ENCODE measurements around the gene SAMD13. TPM values are rescaled to one million over a fixed set of nuclear protein-coding genes. Genes with fewer than 3 reads are reported as not detected.

SAMD13 gene
- total and polyA plus RNA-seq, 2 of the 4 experiments (the other 2 are of a cell fraction) = 0.27 to 0.36 TPM

DNA sequence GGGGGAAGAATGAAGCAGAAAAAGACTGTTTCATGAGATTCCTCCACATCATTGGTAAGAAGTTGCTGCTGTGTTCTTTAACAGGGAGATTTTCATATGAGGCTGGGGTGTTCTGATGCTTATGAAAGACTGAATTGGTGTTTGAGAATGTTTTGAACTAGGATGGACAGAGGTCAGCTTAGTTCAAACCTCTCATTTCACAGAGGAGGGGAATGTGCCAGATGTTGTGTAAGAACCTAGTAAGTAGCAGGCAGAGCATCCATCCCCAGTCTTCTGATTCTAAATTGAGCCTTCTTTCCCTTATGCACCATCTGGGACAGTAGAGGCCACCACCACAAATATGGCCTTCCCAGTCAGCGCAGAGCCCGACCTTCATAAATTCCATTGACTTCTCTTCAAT is 43.7 kb downstream of the SAMD13 start:
- H2AK5ac ChIP-seq (ENCODE audit: low read depth, low read length) = peak overlapping the region; percentile 14; the same call in 1 of the 2 replicates
- no peak overlapping the region for H3K23ac ChIP-seq (ENCODE audit: low read depth, low read length)
- DNase-seq (no peak), ATAC-seq (ENCODE audit: low read depth) (peak; percentile 35)
- no peaks in the 10 kb centered on the region for H3K36me3 ChIP-seq (ENCODE audit: control insufficient read depth, insufficient read depth, low read length)
- H3K9ac ChIP-seq (ENCODE audit: low read depth, low read length) = no peak overlapping the region
- H3K4me1 ChIP-seq (ENCODE audit: control insufficient read depth, insufficient read depth, low read length) = peaks cover 9% of the 10 kb centered on the region
- H2BK120ac ChIP-seq (ENCODE audit: low read depth, low read length) = no peak overlapping the region
- H4K5ac ChIP-seq (ENCODE audit: low read depth, low read length) = no peak overlapping the region; the same call in 1 of the 2 replicates
- H4K8ac ChIP-seq (ENCODE audit: low read depth in 2 of 2, low read length in 2 of 2) = peak overlapping the region in 1 of 2 experiments; percentile 7; a peak in 1 of 4 replicates
- WGBS, 2 experiments (ENCODE audit: extremely low coverage in 2 of 2, insufficient read length in 1 of 2) = 100% methylated on average over 2 of the region's 2 CpGs; no CpG with 5 or more reads in 1 of the 2 experiments
- TF ChIP-seq MAZ (IDR thresholded peaks at IDR 0.05; ENCODE audit: borderline replicate concordance, low read depth, low read length) (no peak), SMC3 (IDR thresholded peaks at IDR 0.05; ENCODE audit: low read depth, low read length) (no peak), POLR2A (IDR thresholded peaks at IDR 0.05; ENCODE audit: low read depth, low read length) (no peak), FOS (IDR thresholded peaks at IDR 0.05; ENCODE audit: low read depth, low read length) (no peak), MAFK (IDR thresholded peaks at IDR 0.05; ENCODE audit: low read depth, low read length) (no peak), RAD21 (IDR thresholded peaks at IDR 0.05; ENCODE audit: low read length) (no peak)
- TF ChIP-seq, protein P1, sequence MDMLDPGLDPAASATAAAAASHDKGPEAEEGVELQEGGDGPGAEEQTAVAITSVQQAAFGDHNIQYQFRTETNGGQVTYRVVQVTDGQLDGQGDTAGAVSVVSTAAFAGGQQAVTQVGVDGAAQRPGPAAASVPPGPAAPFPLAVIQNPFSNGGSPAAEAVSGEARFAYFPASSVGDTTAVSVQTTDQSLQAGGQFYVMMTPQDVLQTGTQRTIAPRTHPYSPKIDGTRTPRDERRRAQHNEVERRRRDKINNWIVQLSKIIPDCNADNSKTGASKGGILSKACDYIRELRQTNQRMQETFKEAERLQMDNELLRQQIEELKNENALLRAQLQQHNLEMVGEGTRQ (IDR thresholded peaks at IDR 0.05; ENCODE audit: low read depth, low read length) = no peak
- H2AK9ac ChIP-seq (replicated peaks; ENCODE audit: low read depth, low read length, poor library complexity) = no peak overlapping the region
- no peak overlapping the region for H3K27ac ChIP-seq (ENCODE audit: insufficient read depth, low read length)
- no peak overlapping the region for H3K4me2 ChIP-seq (ENCODE audit: low read depth, low read length)
- H3K4me3 ChIP-seq (ENCODE audit: insufficient read depth, low read depth, low read length) = no peak overlapping the region
- no peaks in the 10 kb centered on the region for H3K9me1 ChIP-seq (ENCODE audit: insufficient read depth, low read length)
- H4K91ac ChIP-seq (ENCODE audit: insufficient read depth, low read depth, low read length) = no peak overlapping the region
- peak overlapping the region; percentile 22; the same call in 1 of the 2 replicates for H3K18ac ChIP-seq (ENCODE audit: low read depth, low read length)
- ChIA-PET POLR2A (ENCODE audit: unreplicated experiment) (interaction anchor here (0.6 kb wide), 1 partner anchor 254 kb away, joined by 3 read pairs; no protein-coding TSS in a partner anchor), CTCF (no interaction called here)
- H3K4ac ChIP-seq (ENCODE audit: low read depth, low read length) = peak overlapping the region; percentile 39; the same call in 1 of the 2 replicates
- BruUV-seq (replicated peaks) = no TSS peak
- peak overlapping the region; percentile 17; the same call in 1 of the 3 replicates for H2BK15ac ChIP-seq (ENCODE audit: low read depth, low read length)
- peak overlapping the region; percentile 81; the same call in 1 of the 2 replicates for H2BK20ac ChIP-seq (ENCODE audit: low read depth, low read length)
- no peak overlapping the region for H3K56ac ChIP-seq (ENCODE audit: extremely low read depth, insufficient read depth, low read length)
- dilution Hi-C loops (cut with HindIII; ENCODE audit: low sequenced_read_pairs, unreplicated experiment) (no loop called here), intact Hi-C loops (cut with micrococcal nuclease) (no loop called here), in situ Hi-C loops (cut with MboI; ENCODE audit: low sequenced_read_pairs) (no loop called here)
- H2BK5ac ChIP-seq (ENCODE audit: low read depth, low read length, poor library complexity, severe bottlenecking) = peak overlapping the region; percentile 6
- H3K79me1 ChIP-seq (ENCODE audit: low read depth in 1 of 2, low read length in 2 of 2) = no peaks in the 10 kb centered on the region
- H2AFZ ChIP-seq (replicated peaks; ENCODE audit: low read length, poor library complexity) = no peak overlapping the region
- no peaks in the 10 kb centered on the region for H3K9me3 ChIP-seq (ENCODE audit: control insufficient read depth, insufficient read depth, low read length)
- 0 out of 2 replicates have a peak overlapping the region, but pooled peaks have one; percentile 39 for H3K14ac ChIP-seq (replicated peaks; ENCODE audit: low read depth, low read length)
- H3K27me3 ChIP-seq (ENCODE audit: control insufficient read depth, insufficient read depth, low read length) = no peaks in the 10 kb centered on the region
- H4K20me1 ChIP-seq (ENCODE audit: insufficient read depth, low read length) = no peaks in the 10 kb centered on the region
